Gastrocnemius medialis (tissue), 4 donors: Measurements from ENCODE around the gene LARP4.

Experiments
- CTCF ChIP-seq, 5 experiments: fragments of 450-650 bp in 3 of 5; fragments of 200-600 bp in 2 of 5; sonication (generic) in 2 of 5; IDR thresholded peaks in 4 of 5; conservative IDR thresholded peaks in 1 of 5; 1 replicate in 4 of 5; 2 replicates in 1 of 5; pipeline ENCODE4 v1.5.1; 2016 to 2019; ENCODE audit warnings: antibody characterized with exemption in 5 of 5, mild to moderate bottlenecking in 3 of 5, moderate library complexity in 3 of 5
- POLR2A ChIP-seq, 2 donors: fragments of 450-650 bp; IDR thresholded peaks; one replicate each; pipeline ENCODE4 v1.6.1; 2017; ENCODE audit warnings: antibody characterized with exemption in 2 of 2, mild to moderate bottlenecking in 2 of 2, moderate library complexity in 2 of 2

GRCh38 chr12:50440288-50440687, 39.6 kb downstream of the LARP4 start:
- TF ChIP-seq POLR2A (IDR thresholded peaks at IDR 0.05) (no peak), CTCF (IDR thresholded peaks at IDR 0.05 in 4 of 5, conservative IDR thresholded peaks at IDR 0.05 in 1 of 5) (no peak)
